GM12801 (cell line): ENCODE data around the gene NAV2.

ENCODE experiments used
- CTCF ChIP-seq: IDR thresholded peaks from one replicate; pipeline ENCODE4 v1.5.1; 2011; ENCODE audit warnings: control low read depth; ENCODE audit not compliant: insufficient read length; ENCODE audit errors: extremely low read depth

NAV2 gene

DNA sequence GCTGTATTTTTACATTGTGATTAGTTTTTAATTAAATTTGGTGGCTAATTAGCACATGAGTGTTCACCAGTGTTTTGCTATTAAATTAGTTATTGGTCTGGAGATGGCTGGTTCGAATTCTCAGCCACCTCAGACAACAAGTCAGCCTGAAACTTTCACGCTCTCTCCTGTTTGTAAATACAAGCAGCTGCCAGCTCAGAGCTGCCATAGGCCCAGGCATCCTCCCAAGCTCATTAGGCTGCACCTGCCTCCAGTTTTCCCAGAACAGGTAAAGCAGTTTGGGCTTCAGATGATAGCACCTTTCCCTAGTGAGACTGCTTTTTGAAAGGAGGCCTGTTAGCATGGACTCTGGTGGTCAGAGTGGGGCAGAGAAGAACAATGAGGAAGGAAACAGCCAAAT, 156.8 kb downstream of the NAV2 start:
- no peak for TF ChIP-seq CTCF

DNA sequence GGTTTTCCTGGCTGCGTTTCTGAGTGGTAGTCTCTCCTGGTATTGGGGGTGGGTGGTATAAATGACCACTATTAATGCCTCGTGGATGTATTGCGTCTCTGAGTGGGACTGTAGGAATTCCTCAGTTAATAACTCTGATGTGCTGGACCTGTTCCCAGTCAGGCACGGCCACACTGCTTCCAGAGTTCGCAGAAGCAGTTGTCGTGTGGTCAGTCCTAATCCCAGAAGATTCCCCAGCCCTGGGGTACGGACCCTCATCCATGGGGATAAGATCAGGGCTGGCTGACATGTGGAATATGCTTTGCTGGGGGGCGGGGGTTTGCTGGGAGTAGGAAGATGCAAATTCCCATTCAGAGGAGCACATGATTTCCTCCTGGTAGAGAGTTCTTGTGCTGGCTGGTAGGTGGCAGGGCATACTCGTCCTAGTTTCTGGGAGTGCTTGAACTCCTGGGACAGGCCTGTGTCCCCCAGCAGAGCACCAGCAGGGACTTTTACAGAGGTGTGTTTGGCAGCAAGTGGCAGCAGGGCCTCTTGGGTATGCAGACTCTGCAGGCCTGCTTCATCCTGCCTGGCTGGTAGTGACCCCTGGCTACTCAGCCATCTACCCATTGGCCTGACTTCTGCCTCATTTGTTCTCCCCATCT, 157.4 kb downstream of the NAV2 start:
- no peak for TF ChIP-seq CTCF

GRCh38 chr11:19871531-19871930, 158.9 kb downstream of the NAV2 start:
- TF ChIP-seq CTCF: no peak

- no peak for TF ChIP-seq CTCF
Measured at GRCh38 chr11:19872512-19873145, 160.0 kb downstream of the NAV2 start.

DNA sequence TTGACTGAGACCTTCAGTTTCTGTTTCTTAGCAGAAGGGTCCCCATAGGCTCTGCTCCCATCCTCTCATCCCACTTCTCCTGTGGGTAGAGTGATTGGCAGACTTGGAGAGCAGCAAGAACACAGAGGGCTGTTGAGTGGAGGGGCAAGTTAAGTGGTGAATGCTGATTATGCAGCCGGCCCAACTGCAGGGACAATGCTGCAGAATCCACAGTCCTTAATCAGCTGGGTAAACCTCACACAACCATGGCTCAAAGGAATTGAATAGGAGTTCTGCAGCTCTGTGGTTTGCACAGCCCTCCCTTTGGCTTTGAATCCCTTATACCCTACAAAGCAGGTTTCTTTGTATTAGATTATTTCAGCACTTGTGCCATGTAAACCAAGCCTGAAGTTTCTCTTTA, 161.1 kb downstream of the NAV2 start:
- no peak for TF ChIP-seq CTCF

- no peak for TF ChIP-seq CTCF
Measured at GRCh38 chr11:19874266-19874665, 161.6 kb downstream of the NAV2 start.

GRCh38 chr11:19876750-19877149, 164.1 kb downstream of the NAV2 start:
- no peak for TF ChIP-seq CTCF
